Activated T-cell treated with anti-CD3 and anti-CD28 coated beads for 24 hours (primary cell): Measurements from ENCODE around the gene CDYL.
A peak's percentile ranks its signal among the peaks of the same experiment; 100 is the strongest.
"Not testable (repeated sequence)": the region's sequence is repeated elsewhere in the genome, so short reads cannot be mapped to it uniquely, and the experiment has no call there.

Experiments
- DNase-seq: peaks from one replicate; pipeline ENCODE4 v3.0.0-alpha.2; 2020; ENCODE audit warnings: low read depth

The CDYL gene

DNA sequence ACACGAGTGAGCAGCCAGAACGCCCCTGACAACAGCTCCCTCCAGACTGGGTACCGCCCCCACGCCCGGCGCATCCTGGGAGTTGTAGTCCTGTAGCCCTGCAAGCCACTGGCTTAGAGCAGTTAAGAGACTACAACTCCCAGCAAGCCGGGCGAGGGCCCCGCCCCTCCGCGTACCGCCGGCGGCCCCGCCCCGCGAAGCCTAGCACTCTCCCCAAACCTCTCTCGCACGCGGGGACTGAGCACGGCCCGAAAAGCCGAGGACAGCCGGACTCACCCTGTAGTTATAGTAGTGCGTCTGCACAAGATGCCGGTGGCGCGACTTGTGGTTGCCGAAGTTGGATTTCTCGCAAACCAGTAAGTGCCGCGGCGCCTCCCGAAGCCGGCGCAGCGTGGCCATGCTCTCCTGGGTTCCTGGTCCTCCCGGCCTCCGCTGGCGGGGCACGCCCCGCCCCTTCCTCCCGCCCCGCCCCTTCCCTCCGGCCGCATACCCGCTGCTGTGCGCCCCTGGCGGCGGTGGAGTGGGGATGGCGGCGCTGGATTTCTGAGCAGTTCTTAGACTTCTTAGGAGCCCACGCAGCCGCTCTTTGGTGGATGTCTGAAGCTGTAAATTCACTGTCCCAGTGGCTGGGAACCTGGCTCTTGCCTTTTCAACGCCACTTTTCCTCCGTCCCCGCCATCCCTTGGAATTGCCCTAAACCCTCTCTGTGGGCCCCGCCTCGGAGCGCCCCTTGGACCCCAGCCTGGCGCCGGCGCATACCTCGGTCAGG lies 227.6 kb downstream of the CDYL start, which contains the start of gene RPP40:
Gene RPP40, minus strand, starts transcription at position 434 of the 769 bp plus-strand sequence. Its CDS starts 35 bp downstream, at position 399.
- DNase-seq, result peak; percentile 99

DNA sequence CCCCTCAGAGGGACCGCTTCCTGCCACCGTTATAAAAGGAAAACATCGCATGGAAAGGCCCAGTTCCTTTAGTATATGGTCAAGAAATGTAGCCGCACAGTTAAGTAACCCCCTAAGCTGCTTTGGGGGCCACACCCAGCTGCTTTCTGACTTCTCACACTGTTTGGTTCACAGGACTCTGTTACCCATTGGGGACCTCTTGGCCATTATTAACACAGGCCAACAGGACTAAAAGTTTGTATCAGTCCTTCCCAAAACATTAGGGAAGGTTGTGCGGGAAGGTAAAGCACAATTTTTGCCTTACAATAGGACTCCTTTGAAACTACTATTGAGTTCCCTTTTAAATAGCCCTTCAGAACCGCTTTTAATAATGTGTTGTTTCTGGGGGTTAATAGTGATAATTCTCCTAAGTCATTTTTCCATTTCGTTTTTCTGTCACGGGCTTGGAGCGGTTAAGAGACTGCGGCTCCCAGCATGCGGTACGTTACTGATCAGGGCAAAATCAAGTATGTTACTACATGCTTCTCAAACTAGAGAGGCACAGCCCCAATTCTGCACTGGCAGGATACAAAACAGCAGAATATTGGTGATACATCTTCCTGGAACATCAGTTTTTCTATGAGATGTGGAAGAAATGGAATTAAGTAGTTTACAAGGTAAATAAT lies 228.3 kb downstream of the CDYL start:
- DNase-seq, result no peak

DNA sequence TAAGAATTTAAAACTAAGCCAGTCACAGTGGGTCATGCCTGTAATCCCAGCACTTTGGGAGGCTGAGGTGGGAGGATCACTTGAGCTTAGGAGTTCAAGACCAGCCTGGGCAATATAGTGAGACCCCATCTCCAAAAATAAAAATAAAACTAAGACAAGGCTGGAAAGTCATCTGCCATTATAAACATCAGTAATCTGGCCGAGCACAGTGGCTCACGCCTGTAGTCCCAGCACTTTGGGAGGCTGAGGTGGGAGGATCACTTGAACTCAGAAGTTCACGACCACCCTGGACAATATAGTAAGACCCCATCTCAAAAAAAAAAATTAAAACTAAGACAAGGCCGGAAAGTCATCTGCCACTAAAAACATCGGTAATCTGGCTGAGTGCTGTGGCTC lies 228.8 kb downstream of the CDYL start:
- not testable (repeated sequence) for DNase-seq
